H9 (cell line): ENCODE measurements around the gene PARP1. TPM values are rescaled to one million over a fixed set of nuclear protein-coding genes. Genes with fewer than 3 reads are reported as not detected.

ENCODE experiments used
- DNase-seq: peaks from one replicate; pipeline ENCODE4 v3.0.0-alpha.2; 2017
- H2AFZ ChIP-seq: one replicate; pipeline ENCODE4 v1.6.1; 2013; ENCODE audit warnings: mild to moderate bottlenecking, low read length, control low read depth, moderate library complexity
- H2AK5ac ChIP-seq: 2 replicates; pipeline ENCODE4 v1.6.1; 2013; ENCODE audit warnings: low read length, control low read depth, mixed read lengths; ENCODE audit not compliant: insufficient read length
- H2BK120ac ChIP-seq: one replicate; pipeline ENCODE4 v1.6.1; 2013; ENCODE audit warnings: low read depth, mild to moderate bottlenecking, low read length, control low read depth, inconsistent platforms; ENCODE audit not compliant: poor library complexity, severe bottlenecking
- H2BK12ac ChIP-seq: 2 replicates; pipeline ENCODE4 v1.6.1; 2013; ENCODE audit warnings: low read length, control low read depth, mixed read lengths, low read depth; ENCODE audit not compliant: insufficient read length
- H2BK15ac ChIP-seq: 2 replicates; pipeline ENCODE4 v1.6.1; 2013; ENCODE audit warnings: low read depth, low read length, control low read depth
- H2BK20ac ChIP-seq: one replicate; pipeline ENCODE4 v1.6.1; 2013; ENCODE audit warnings: low read depth, mild to moderate bottlenecking, low read length, control low read depth, inconsistent platforms; ENCODE audit not compliant: poor library complexity, severe bottlenecking
- H2BK5ac ChIP-seq: 2 replicates; pipeline ENCODE4 v1.6.1; 2013; ENCODE audit warnings: low read length, control low read depth, mixed read lengths; ENCODE audit not compliant: insufficient read length
- H3K14ac ChIP-seq: 2 replicates; pipeline ENCODE4 v1.6.1; 2013; ENCODE audit warnings: low read length, control low read depth; ENCODE audit not compliant: insufficient read depth
- H3K18ac ChIP-seq: 2 replicates; pipeline ENCODE4 v1.6.1; 2013; ENCODE audit warnings: low read depth, mild to moderate bottlenecking, mixed read lengths, low read length, control low read depth; ENCODE audit not compliant: insufficient read length
- H3K23ac ChIP-seq: 2 replicates; pipeline ENCODE4 v1.6.1; 2013; ENCODE audit warnings: low read length, control low read depth, mixed read lengths, low read depth; ENCODE audit not compliant: insufficient read length
- H3K23me2 ChIP-seq: 2 replicates; pipeline ENCODE4 v1.6.1; 2013; ENCODE audit warnings: low read depth, mild to moderate bottlenecking, mixed read lengths, low read length, control low read depth; ENCODE audit not compliant: insufficient read length, poor library complexity, severe bottlenecking
- H3K27ac ChIP-seq: 2 replicates; pipeline ENCODE4 v1.5.1; 2013; ENCODE audit warnings: low read length, control low read depth, mixed read lengths, low read depth; ENCODE audit not compliant: insufficient read length
- H3K27me3 ChIP-seq: 2 replicates; pipeline ENCODE4 v1.6.1; 2013; ENCODE audit warnings: low read length, control low read depth, inconsistent platforms; ENCODE audit not compliant: insufficient read depth
- H3K4ac ChIP-seq: 2 replicates; pipeline ENCODE4 v1.6.1; 2013; ENCODE audit warnings: low read depth, mild to moderate bottlenecking, control low read depth, inconsistent platforms, low read length, moderate library complexity
- H3K4me1 ChIP-seq: 2 replicates; pipeline ENCODE4 v1.6.1; 2013; ENCODE audit warnings: low read length, control low read depth, inconsistent platforms; ENCODE audit not compliant: insufficient read depth
- H3K4me2 ChIP-seq: 2 replicates; pipeline ENCODE4 v1.6.1; 2013; ENCODE audit warnings: low read length, control low read depth, mixed read lengths; ENCODE audit not compliant: insufficient read length, insufficient read depth
- H3K56ac ChIP-seq: 2 replicates; pipeline ENCODE4 v1.6.1; 2013; ENCODE audit warnings: low read depth, mild to moderate bottlenecking, mixed read lengths, low read length, control low read depth; ENCODE audit not compliant: insufficient read length
- H3K79me1 ChIP-seq: 2 replicates; pipeline ENCODE4 v1.6.1; 2013; ENCODE audit warnings: low read depth, mild to moderate bottlenecking, moderate library complexity, low read length, control low read depth, inconsistent platforms; ENCODE audit not compliant: insufficient read depth, poor library complexity, severe bottlenecking
- H3K79me2 ChIP-seq: 2 replicates; pipeline ENCODE4 v1.6.1; 2013; ENCODE audit warnings: low read length, control low read depth, inconsistent platforms; ENCODE audit not compliant: insufficient read depth
- H3K9ac ChIP-seq: 2 replicates; pipeline ENCODE4 v1.6.1; 2013; ENCODE audit warnings: low read length, control low read depth, mixed read lengths; ENCODE audit not compliant: insufficient read length; ENCODE audit errors: extremely low read depth
- H3K9me3 ChIP-seq: one replicate; pipeline ENCODE4 v1.6.1; 2013; ENCODE audit warnings: low read depth, low read length, inconsistent platforms; ENCODE audit not compliant: control insufficient read depth
- H3T11ph ChIP-seq: one replicate; pipeline ENCODE4 v1.6.1; 2013; ENCODE audit warnings: mild to moderate bottlenecking, low read length, control low read depth, inconsistent platforms
- H4K20me1 ChIP-seq: one replicate; pipeline ENCODE4 v1.6.1; 2013; ENCODE audit not compliant: control insufficient read depth, insufficient read length, insufficient read depth
- H4K5ac ChIP-seq: 2 replicates; pipeline ENCODE4 v1.6.1; 2013; ENCODE audit warnings: low read depth, mild to moderate bottlenecking, mixed read lengths, low read length, control low read depth; ENCODE audit not compliant: insufficient read length
- H4K8ac ChIP-seq: replicated peaks from 2 replicates; pipeline ENCODE4 v1.6.1; 2013; ENCODE audit warnings: low read length, control low read depth, mixed read lengths, low read depth; ENCODE audit not compliant: insufficient read length
- H4K91ac ChIP-seq: 2 replicates; pipeline ENCODE4 v1.6.1; 2013; ENCODE audit warnings: low read depth, mild to moderate bottlenecking, moderate library complexity, mixed read lengths, low read length, control low read depth; ENCODE audit not compliant: insufficient read length
- H3K27ac Mint-ChIP-seq, 3 experiments: 2 replicates in 2 of 3; 3 replicates in 1 of 3; pipeline ENCODE4 v1.8.0; 2020 to 2021; ENCODE audit warnings: mixed read lengths in 3 of 3, mild to moderate bottlenecking in 1 of 3, moderate library complexity in 1 of 3
- H3K27me3 Mint-ChIP-seq: 2 replicates; pipeline ENCODE4 v1.8.0; 2021; ENCODE audit warnings: low read depth, mild to moderate bottlenecking, moderate library complexity, mixed read lengths
- H3K36me3 Mint-ChIP-seq, 3 experiments: 2 replicates in 2 of 3; 3 replicates in 1 of 3; pipeline ENCODE4 v1.8.0; 2020 to 2021; ENCODE audit warnings: low read depth in 3 of 3, mixed read lengths in 3 of 3; ENCODE audit not compliant: insufficient read depth in 1 of 3
- H3K4me1 Mint-ChIP-seq, 2 experiments: 2 replicates each; pipeline ENCODE4 v1.8.0; 2020; ENCODE audit warnings: mixed read lengths in 2 of 2
- H3K4me3 Mint-ChIP-seq, 2 experiments: 2 replicates in 1 of 2; 3 replicates in 1 of 2; pipeline ENCODE4 v1.8.0; 2020 to 2021; ENCODE audit warnings: mild to moderate bottlenecking in 2 of 2, mixed read lengths in 2 of 2, moderate library complexity in 1 of 2
- H3K9me3 Mint-ChIP-seq, 2 experiments: 2 replicates in 1 of 2; 3 replicates in 1 of 2; pipeline ENCODE4 v1.8.0; 2020; ENCODE audit warnings: mild to moderate bottlenecking in 2 of 2, mixed read lengths in 2 of 2, moderate library complexity in 1 of 2
- CTCF ChIP-seq: fragments of 200-600 bp; sonication (generic); conservative IDR thresholded peaks from 3 replicates; pipeline ENCODE4 v1.8.0; 2021; ENCODE audit warnings: antibody characterized with exemption, mild to moderate bottlenecking
- WGBS: extraction: QIAGEN DNeasy Blood & Tissue Kit; methylation state at CpG from one replicate; pipeline ENCODE4 v1.1.7; 2013; ENCODE audit warnings: missing lambda C conversion rate, low lambda C conversion rate, mixed read lengths; ENCODE audit not compliant: insufficient read length; ENCODE audit errors: extremely low coverage; 5-methylcytosine and 5-hydroxymethylcytosine counted together
- total RNA-seq: library from RNA; stranded (reverse); gene quantifications from 2 replicates; pipeline ENCODE4 v1.2.1, GENCODE V29; 2021

PARP1 gene
- total RNA-seq, 1 experiment from 2014 or later: 337 TPM

- Mint-ChIP-seq H3K27ac (peak overlapping the region in 1 of 3 experiments; percentile 46; a peak in 1 of 7 replicates), H3K4me3 (no peak overlapping the region), H3K27me3 (peaks cover 2% of the 10 kb centered on the region), H3K36me3 (no peaks in the 10 kb centered on the region), H3K9me3 (no peaks in the 10 kb centered on the region), H3K4me1 (peaks cover 12 to 21% of the 10 kb centered on the region in 2 experiments)
- Histone ChIP-seq H2AK5ac (no peak overlapping the region), H3K4ac (no peak overlapping the region), H2AFZ (no peak overlapping the region), H3K18ac (no peak overlapping the region), H3K14ac (0 out of 2 replicates have a peak overlapping the region, but pooled peaks have one; percentile 14), H4K91ac (no peak overlapping the region), H3K9ac (no peak overlapping the region), H3K4me1 (no peaks in the 10 kb centered on the region; the same call in 1 of the 2 replicates), H3K23me2 (no peaks in the 10 kb centered on the region), H2BK15ac (no peak overlapping the region), H2BK12ac (no peak overlapping the region), H3T11ph (no peak overlapping the region), H4K20me1 (no peaks in the 10 kb centered on the region), H3K23ac (no peak overlapping the region), H3K56ac (no peak overlapping the region), H2BK20ac (no peak overlapping the region), H4K8ac (no peak overlapping the region), H3K4me2 (no peak overlapping the region), H3K9me3 (no peaks in the 10 kb centered on the region), H3K27ac (no peak overlapping the region), H4K5ac (no peak overlapping the region), H3K27me3 (no peaks in the 10 kb centered on the region), H3K79me1 (no peaks in the 10 kb centered on the region), H3K79me2 (no peaks in the 10 kb centered on the region; the same call in 1 of the 2 replicates), H2BK120ac (no peak overlapping the region), H2BK5ac (no peak overlapping the region)
- no peak for TF ChIP-seq CTCF
- DNase-seq: no peak
- WGBS: no CpG with 5 or more reads among the region's 12 CpGs
Observed at GRCh38 chr1:226428791-226429461, 21.0 kb upstream of the PARP1 start.
